ENCODE data around the gene LRRC37B.
"Not testable (repeated sequence)": the region's sequence is repeated elsewhere in the genome, so short reads cannot be mapped to it uniquely, and the experiment has no call there.

DNA sequence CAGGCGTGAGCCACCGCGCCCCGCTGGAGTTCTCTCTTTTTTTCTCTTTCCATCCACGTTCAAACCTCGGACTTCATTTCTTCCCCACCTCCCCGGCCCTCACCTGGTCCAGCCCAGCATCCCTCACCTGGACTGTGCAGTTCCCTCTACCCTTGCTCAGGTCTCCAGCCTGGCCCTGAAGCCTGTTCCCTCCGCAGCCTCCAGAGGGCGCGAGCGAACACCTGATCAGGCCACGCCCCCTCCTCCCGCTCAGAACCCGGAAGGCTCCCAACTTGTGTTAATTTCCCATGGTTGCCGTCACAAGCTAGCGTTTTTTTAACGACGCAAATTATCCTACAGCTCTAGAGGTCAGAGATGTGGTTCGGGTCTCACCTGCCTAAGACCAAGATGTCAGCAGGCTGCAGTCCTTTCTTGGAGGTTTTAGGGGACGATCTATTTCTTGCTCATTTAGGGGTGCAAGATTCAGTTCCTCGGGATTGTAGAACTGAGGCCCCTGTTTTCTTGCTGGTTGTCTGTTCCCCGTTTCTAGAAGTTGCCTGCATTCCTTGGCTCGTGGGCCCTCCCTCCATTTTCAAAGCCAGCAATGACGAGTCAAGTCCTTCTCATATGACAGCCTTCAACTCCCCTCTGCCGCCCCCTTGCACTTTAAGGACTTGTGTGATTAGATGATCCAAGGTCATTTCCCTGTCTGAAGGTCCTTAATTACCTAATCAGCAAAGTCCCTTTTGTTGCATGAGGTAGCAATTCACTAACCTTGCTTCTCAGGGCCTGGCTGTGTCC, 59.9 kb downstream of the LRRC37B start:
- TF ChIP-seq, protein P1, sequence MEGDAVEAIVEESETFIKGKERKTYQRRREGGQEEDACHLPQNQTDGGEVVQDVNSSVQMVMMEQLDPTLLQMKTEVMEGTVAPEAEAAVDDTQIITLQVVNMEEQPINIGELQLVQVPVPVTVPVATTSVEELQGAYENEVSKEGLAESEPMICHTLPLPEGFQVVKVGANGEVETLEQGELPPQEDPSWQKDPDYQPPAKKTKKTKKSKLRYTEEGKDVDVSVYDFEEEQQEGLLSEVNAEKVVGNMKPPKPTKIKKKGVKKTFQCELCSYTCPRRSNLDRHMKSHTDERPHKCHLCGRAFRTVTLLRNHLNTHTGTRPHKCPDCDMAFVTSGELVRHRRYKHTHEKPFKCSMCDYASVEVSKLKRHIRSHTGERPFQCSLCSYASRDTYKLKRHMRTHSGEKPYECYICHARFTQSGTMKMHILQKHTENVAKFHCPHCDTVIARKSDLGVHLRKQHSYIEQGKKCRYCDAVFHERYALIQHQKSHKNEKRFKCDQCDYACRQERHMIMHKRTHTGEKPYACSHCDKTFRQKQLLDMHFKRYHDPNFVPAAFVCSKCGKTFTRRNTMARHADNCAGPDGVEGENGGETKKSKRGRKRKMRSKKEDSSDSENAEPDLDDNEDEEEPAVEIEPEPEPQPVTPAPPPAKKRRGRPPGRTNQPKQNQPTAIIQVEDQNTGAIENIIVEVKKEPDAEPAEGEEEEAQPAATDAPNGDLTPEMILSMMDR (IDR thresholded peaks at IDR 0.05; ENCODE audit: poor library complexity, severe bottlenecking), result not testable (repeated sequence)
- not testable (repeated sequence) for TF ChIP-seq POLR2AphosphoS5 (IDR thresholded peaks at IDR 0.05); EP300 (conservative IDR thresholded peaks at IDR 0.05; ENCODE audit: poor library complexity, severe bottlenecking); SMC3 (conservative IDR thresholded peaks at IDR 0.05; ENCODE audit: poor library complexity); TAF1 (IDR thresholded peaks at IDR 0.05; ENCODE audit: low read depth); EZH2 (IDR thresholded peaks at IDR 0.05; ENCODE audit: borderline replicate concordance, insufficient read depth, low read length, poor library complexity, severe bottlenecking); RAD21 (conservative IDR thresholded peaks at IDR 0.05); MXI1 (conservative IDR thresholded peaks at IDR 0.05; ENCODE audit: poor library complexity, severe bottlenecking)
